ENCODE measurements around the gene RXRA. TPM values are rescaled to one million over a fixed set of nuclear protein-coding genes. Genes with fewer than 3 reads are reported as not detected.

The RXRA gene
- total RNA-seq, 1 donor from 2014 or later = 22.8 TPM

DNA sequence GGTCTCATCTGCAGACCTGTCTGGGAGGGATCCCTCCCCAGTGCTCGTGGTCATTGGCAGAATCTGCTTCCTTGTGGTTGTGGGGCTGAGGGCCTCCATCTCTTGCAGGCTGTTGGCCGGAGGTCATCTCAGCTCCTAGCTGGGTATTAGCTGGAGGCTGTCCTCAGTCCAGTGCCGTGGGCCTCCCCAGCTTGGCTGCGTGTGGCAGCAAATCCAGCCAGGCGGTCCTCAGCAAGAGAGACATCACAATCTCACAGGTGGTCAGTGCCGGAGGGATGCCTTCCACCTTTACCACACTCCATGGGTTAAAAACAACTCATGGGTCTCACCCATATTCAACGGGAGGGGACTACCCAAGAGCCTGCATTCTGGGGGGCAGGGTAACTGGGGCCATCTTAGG lies 155.5 kb downstream of the RXRA start:
- H3K4me3 Mint-ChIP-seq (ENCODE audit: low read depth) = no peak overlapping the region
- H3K9me3 Mint-ChIP-seq = no peaks in the 10 kb centered on the region
- no peak overlapping the region for H3K27ac Mint-ChIP-seq
- no peaks in the 10 kb centered on the region for H3K4me1 Mint-ChIP-seq (ENCODE audit: low read depth)
- no peak for DNase-seq (ENCODE audit: low spot score)
- intact Hi-C loops (cut with micrococcal nuclease) = no loop called here
- H3K27me3 Mint-ChIP-seq (ENCODE audit: low read depth) = no peaks in the 10 kb centered on the region
- no peaks in the 10 kb centered on the region for H3K36me3 Mint-ChIP-seq (ENCODE audit: low read depth)

DNA sequence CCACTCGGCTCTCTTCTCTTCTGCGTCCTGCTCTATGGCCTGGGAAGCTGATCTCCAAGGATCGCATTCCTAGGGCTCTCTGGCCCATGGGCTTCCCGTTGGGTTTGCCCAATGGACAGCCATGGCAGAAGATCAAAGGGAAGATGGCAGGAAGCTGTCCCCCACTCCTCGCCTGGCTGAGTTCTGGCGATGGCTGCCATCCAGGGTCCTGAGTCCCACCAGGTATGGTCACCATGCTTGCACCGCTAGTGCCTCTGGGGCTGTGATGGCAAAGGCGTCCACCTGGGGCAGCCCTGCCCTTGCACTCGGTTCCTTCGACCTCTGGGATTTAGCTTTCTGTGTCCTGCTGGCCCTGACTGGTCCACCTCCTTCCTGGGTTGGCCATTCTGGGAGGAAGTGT lies 156.0 kb downstream of the RXRA start:
- no peaks in the 10 kb centered on the region for H3K9me3 Mint-ChIP-seq

DNA sequence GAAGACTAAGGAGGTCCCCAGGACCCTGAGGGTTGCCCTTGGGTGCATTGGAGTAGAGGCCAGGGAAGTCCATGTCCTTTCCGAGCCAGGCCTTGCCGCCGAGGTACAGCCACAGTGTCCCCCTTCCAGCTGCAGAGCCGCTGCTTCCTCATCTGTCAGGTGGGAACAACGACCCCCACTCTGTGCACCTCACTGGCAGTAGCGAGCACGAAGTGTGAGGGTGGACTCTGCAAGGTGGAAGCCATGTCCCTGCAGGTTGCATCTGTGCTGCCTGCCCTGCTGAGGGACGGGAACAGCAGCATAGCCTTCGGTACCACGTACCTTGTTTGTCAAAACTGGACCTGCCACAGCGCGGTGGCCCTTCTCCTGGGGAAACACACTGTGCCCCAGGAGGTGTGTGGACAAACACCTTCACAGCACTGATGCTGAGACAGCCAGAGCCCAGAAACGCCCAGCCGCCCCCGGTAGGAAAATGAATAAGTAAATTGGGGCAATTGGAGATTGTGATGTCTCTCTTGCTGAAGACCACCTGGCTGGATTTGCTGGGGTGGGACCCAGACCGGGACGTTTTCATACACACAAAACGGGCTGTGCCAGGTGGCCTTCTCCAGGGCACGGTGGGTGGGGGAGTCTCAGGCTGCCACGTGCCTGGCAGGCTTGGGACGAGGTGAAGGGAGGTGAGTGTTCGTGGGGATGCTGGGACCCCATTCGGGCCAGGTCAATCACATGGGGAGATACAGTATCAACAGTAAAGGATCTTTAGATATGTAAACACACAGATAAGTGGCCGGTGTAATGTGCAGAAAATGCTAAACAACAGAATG lies 157.3 kb downstream of the RXRA start:
- intact Hi-C loops (cut with micrococcal nuclease) = no loop called here
- Mint-ChIP-seq H3K4me3 (ENCODE audit: low read depth) (no peak overlapping the region), H3K36me3 (ENCODE audit: low read depth) (no peaks in the 10 kb centered on the region), H3K27me3 (ENCODE audit: low read depth) (no peaks in the 10 kb centered on the region), H3K9me3 (no peaks in the 10 kb centered on the region), H3K27ac (no peak overlapping the region), H3K4me1 (ENCODE audit: low read depth) (no peaks in the 10 kb centered on the region)
- no peak for DNase-seq (ENCODE audit: low spot score)

More for the DNA sequence above, 156.0 kb downstream of the RXRA start:
- no peaks in the 10 kb centered on the region for H3K27me3 Mint-ChIP-seq (ENCODE audit: low read depth)
- no peaks in the 10 kb centered on the region for H3K4me1 Mint-ChIP-seq (ENCODE audit: low read depth)
- no peaks in the 10 kb centered on the region for H3K36me3 Mint-ChIP-seq (ENCODE audit: low read depth)
- H3K4me3 Mint-ChIP-seq (ENCODE audit: low read depth) = no peak overlapping the region
- no peak for DNase-seq (ENCODE audit: low spot score)
- intact Hi-C loops (cut with micrococcal nuclease) = no loop called here
- no peak overlapping the region for H3K27ac Mint-ChIP-seq

DNA sequence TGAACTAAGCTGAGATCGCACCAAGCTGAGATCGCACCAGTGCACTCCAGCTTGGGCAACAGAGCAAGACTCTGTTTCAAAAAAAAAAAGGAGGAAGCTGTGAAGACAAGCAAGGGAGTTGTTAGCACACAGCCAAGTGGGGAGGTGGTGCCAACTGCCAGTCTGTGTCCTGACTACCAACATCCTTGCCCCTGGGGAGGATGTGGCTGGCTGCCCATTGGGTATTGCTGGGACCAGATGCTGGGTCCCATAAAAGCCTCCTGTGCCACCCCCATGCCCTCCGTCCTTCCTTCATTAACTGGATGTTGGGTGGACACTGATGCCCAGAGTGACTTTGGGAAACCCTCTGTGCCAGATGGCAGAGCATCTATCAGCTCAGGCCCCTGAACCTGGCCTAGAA lies 158.2 kb downstream of the RXRA start:
- no peaks in the 10 kb centered on the region for H3K9me3 Mint-ChIP-seq

DNA sequence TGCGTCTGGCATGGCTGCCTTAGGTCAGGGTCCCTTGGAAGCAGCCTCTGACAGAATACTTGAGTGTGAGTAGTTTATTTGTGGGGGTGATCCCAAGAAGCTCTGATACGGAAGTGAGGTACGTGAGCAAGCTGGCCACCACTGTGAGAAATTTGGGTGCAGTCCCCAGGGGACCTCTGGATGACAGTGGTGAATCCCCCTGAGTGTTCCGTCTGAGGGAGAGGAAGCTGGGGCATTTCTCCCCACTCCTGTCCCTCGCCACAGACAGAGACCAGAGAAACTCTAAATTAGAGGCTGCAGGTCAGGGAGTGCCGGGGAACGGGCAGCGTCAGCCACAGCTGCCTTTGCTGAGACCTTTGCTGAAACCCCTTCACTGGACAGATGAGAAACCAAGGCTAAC lies 159.4 kb downstream of the RXRA start:
- intact Hi-C loops (cut with micrococcal nuclease) = no loop called here
- no peak for DNase-seq (ENCODE audit: low spot score)
- H3K9me3 Mint-ChIP-seq = no peaks in the 10 kb centered on the region
- H3K4me1 Mint-ChIP-seq (ENCODE audit: low read depth) = no peaks in the 10 kb centered on the region
- no peak overlapping the region for H3K27ac Mint-ChIP-seq
- no peaks in the 10 kb centered on the region for H3K36me3 Mint-ChIP-seq (ENCODE audit: low read depth)
- no peaks in the 10 kb centered on the region for H3K27me3 Mint-ChIP-seq (ENCODE audit: low read depth)
- H3K4me3 Mint-ChIP-seq (ENCODE audit: low read depth) = no peak overlapping the region

More for the DNA sequence above, 158.2 kb downstream of the RXRA start:
- Mint-ChIP-seq H3K27me3 (ENCODE audit: low read depth) (no peaks in the 10 kb centered on the region), H3K4me1 (ENCODE audit: low read depth) (no peaks in the 10 kb centered on the region), H3K27ac (no peak overlapping the region), H3K4me3 (ENCODE audit: low read depth) (no peak overlapping the region), H3K36me3 (ENCODE audit: low read depth) (no peaks in the 10 kb centered on the region)
- no peak for DNase-seq (ENCODE audit: low spot score)
- intact Hi-C loops (cut with micrococcal nuclease) = no loop called here

DNA sequence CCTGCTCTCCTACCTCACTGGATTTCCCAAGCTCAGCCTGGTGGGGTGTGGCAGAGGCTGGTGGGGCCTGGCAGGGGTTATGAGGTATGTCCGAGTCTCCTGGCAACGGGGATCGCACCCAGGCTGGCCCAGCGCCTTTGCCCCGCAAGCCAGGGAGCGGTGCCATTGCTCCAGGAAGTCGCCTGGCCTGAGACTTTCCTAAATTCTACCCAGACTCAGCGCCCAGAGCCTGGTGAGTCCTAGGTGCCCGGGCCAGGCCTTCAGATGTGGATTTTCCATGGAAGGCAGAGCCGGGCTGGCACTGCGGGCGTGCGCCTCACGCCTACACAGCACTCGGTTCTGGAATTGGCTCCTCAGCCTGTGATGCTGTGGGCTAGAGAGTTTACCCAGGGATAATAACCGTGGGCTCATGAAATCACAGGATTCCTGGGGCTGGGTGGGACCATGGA lies 159.9 kb downstream of the RXRA start:
- no peaks in the 10 kb centered on the region for H3K27me3 Mint-ChIP-seq (ENCODE audit: low read depth)
- no peaks in the 10 kb centered on the region for H3K4me1 Mint-ChIP-seq (ENCODE audit: low read depth)
- intact Hi-C loops (cut with micrococcal nuclease) = no loop called here
- H3K4me3 Mint-ChIP-seq (ENCODE audit: low read depth) = no peak overlapping the region
- DNase-seq (ENCODE audit: low spot score) = no peak
- H3K27ac Mint-ChIP-seq = no peak overlapping the region
- H3K36me3 Mint-ChIP-seq (ENCODE audit: low read depth) = no peaks in the 10 kb centered on the region
- H3K9me3 Mint-ChIP-seq = no peaks in the 10 kb centered on the region

DNA sequence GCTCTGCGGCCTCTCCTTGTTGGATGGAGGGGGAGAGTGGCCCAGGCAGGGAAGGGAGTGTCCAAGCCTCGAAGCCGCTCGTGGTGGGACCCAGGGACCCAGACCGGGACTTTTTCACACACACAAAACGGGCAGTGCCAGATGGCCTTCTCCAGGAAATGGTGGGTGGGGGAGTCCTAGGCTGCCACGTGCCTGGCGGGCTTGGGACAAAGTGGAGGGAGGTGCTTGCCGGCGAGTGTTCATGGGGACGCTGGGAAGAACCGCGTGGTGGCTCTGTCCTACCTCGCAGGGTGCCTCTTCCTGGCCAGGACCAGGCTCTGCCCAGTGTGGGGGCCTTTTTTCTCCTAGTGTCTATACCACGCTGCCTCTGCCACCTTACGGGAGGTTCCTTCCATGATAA lies 160.3 kb downstream of the RXRA start:
- intact Hi-C loops (cut with micrococcal nuclease) = no loop called here
- H3K27ac Mint-ChIP-seq = no peak overlapping the region
- no peaks in the 10 kb centered on the region for H3K36me3 Mint-ChIP-seq (ENCODE audit: low read depth)
- H3K9me3 Mint-ChIP-seq = no peaks in the 10 kb centered on the region
- no peaks in the 10 kb centered on the region for H3K27me3 Mint-ChIP-seq (ENCODE audit: low read depth)
- H3K4me3 Mint-ChIP-seq (ENCODE audit: low read depth) = no peak overlapping the region
- H3K4me1 Mint-ChIP-seq (ENCODE audit: low read depth) = no peaks in the 10 kb centered on the region
- no peak for DNase-seq (ENCODE audit: low spot score)

Other genes starting within 250 kb of the RXRA start
- gene WDR5, start 190.4 kb upstream of the RXRA start, total RNA-seq = 54.0 and 58.9 TPM in 2 replicates
- 44.0 and 58.7 TPM in 2 replicates for gene RNU6ATAC, start 161.9 kb upstream of the RXRA start, total RNA-seq